ENCODE measurements around the gene SLC38A11. TPM values are rescaled to one million over a fixed set of nuclear protein-coding genes. Genes with fewer than 3 reads are reported as not detected.

The SLC38A11 gene
- polyA plus RNA-seq, 4 donors = 0.22 to 22.8 (median 3.7) TPM

DNA sequence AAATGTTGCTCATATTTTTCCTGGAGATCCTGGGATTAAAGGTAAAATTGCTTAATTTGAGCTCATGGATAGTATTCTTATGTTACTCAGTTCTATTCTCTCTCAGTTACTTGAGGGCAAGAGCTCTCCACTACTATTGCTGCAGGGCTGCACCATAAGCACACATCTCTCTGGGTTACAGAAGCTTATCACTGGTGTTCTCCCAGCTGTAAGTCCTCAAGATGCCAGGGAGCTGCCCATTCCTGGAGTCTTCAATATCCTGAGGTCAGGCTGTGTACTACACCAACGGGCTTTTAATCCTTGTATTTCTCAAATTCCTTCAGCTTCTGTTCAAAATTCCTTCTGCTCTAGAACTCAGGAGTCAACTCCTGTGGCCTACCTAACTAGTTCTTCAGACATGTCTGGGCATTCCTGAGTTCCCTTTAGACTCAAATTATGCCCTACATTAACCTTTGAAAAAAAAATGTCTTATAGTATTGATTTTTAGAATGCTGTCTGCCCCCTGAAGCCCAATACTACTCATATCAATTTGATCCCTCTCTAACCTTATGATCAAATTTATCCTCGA, 96.0 kb downstream of the SLC38A11 start:
- 71 to 76% (median 72%) methylated on average over 2 of the region's 2 CpGs for WGBS, 3 donors
- no peak for FAIRE-seq
- H3K27ac ChIP-seq (ENCODE audit: low read depth in 1 of 3, low read length in 2 of 3) = no peak overlapping the region
- no peak for DNase-seq
- H3K36me3 ChIP-seq (ENCODE audit: control insufficient read depth in 3 of 3, insufficient read depth in 2 of 3, low read depth in 1 of 3, low read length in 3 of 3) = no peaks in the 10 kb centered on the region
- H3K9me3 ChIP-seq (ENCODE audit: control insufficient read depth in 2 of 2, insufficient read depth in 1 of 2, low read depth in 1 of 2, low read length in 1 of 2) = no peaks in the 10 kb centered on the region
- no peak overlapping the region for H3K4me3 ChIP-seq (ENCODE audit: low read depth in 1 of 3, low read length in 3 of 3)
- no peaks in the 10 kb centered on the region for H3K27me3 ChIP-seq (ENCODE audit: control insufficient read depth in 3 of 3, insufficient read depth in 3 of 3, low read length in 3 of 3)
- H3K4me1 ChIP-seq (ENCODE audit: control insufficient read depth in 3 of 3, insufficient read depth in 2 of 3, low read depth in 1 of 3, low read length in 2 of 3) = no peaks in the 10 kb centered on the region

DNA sequence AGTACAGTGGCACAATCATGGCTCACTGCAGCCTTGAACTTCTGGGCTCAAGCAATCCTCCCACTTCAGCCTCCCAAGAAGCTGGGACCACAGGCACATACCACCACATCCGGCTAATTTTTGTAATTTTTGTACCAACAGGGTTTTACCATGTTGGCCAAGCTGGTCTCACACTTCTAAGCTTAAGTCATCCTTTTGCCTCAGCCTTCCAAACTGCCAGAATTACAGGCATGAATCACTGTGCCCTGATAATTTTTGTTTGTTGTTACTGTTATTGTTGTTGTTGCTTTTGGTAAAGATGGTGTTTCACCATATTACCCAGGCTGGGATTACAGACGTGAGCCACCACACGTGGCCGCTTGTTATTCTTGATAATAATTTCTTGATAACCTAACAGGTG, 103.2 kb downstream of the SLC38A11 start:
- FAIRE-seq = no peak
- 67 to 85% (median 73%) methylated on average over 4 of the region's 4 CpGs for WGBS, 3 donors
- no peak overlapping the region for H3K27ac ChIP-seq (ENCODE audit: low read depth in 1 of 3, low read length in 2 of 3)

DNA sequence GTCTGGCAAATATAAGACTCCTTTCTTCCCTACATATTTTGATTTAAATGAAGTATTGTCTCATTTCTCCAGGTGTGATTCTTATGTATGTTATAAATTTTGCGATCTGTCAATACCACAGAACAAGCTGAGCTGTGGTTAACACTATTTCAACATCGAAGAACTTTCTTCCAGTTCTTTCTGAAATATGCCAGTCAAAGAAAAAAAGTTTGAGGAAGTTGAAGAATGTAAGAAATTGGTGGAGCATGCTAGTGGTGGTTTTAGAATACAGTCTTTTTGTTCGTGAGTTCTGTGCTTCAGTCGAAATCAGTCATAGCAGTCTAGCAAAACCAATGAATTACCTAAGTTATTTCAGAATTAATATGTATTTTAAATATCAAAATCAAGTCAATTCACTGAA, 105.1 kb downstream of the SLC38A11 start:
- 58 to 72% (median 62%) methylated on average over 4 of the region's 4 CpGs for whole genome bisulfite sequencing, 3 donors
- no peak for FAIRE-seq
- Histone ChIP-seq H3K36me3 (ENCODE audit: control insufficient read depth in 3 of 3, insufficient read depth in 2 of 3, low read depth in 1 of 3, low read length in 3 of 3) (no peaks in the 10 kb centered on the region), H3K9me3 (ENCODE audit: control insufficient read depth in 2 of 2, insufficient read depth in 1 of 2, low read depth in 1 of 2, low read length in 1 of 2) (no peaks in the 10 kb centered on the region), H3K27ac (ENCODE audit: low read depth in 1 of 3, low read length in 2 of 3) (no peak overlapping the region), H3K27me3 (ENCODE audit: control insufficient read depth in 3 of 3, insufficient read depth in 3 of 3, low read length in 3 of 3) (no peaks in the 10 kb centered on the region), H3K4me1 (ENCODE audit: control insufficient read depth in 3 of 3, insufficient read depth in 2 of 3, low read depth in 1 of 3, low read length in 2 of 3) (no peaks in the 10 kb centered on the region), H3K4me3 (ENCODE audit: low read depth in 1 of 3, low read length in 3 of 3) (no peak overlapping the region)
- DNase-seq = no peak

More for the DNA sequence above, 103.2 kb downstream of the SLC38A11 start:
- DNase-seq = no peak
- no peaks in the 10 kb centered on the region for H3K36me3 ChIP-seq (ENCODE audit: control insufficient read depth in 3 of 3, insufficient read depth in 2 of 3, low read depth in 1 of 3, low read length in 3 of 3)
- H3K4me1 ChIP-seq (ENCODE audit: control insufficient read depth in 3 of 3, insufficient read depth in 2 of 3, low read depth in 1 of 3, low read length in 2 of 3) = no peaks in the 10 kb centered on the region
- H3K4me3 ChIP-seq (ENCODE audit: low read depth in 1 of 3, low read length in 3 of 3) = no peak overlapping the region
- no peaks in the 10 kb centered on the region for H3K27me3 ChIP-seq (ENCODE audit: control insufficient read depth in 3 of 3, insufficient read depth in 3 of 3, low read length in 3 of 3)
- no peaks in the 10 kb centered on the region for H3K9me3 ChIP-seq (ENCODE audit: control insufficient read depth in 2 of 2, insufficient read depth in 1 of 2, low read depth in 1 of 2, low read length in 1 of 2)

DNA sequence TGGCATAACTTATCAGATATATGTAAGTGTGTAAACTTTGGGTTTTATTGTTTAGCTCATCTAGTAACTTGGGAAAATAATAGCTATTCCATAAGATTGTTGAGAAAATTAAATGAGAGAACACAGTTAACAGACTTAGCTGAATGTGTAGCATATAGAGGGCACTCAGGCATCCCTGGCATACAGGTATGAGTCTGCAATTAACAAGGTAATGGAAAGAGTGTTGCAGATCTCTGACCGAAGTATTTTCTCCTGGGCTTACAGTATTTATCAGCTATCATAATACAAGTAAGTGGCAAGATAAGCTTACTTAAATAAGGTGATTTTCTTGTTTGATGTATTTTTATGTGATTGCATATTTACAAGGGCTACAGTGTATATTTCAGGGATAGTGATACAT, 105.8 kb downstream of the SLC38A11 start:
- 49 to 75% (median 62%) methylated on average over 1 of the region's 1 CpG for WGBS, 3 donors
- H3K4me1 ChIP-seq (ENCODE audit: control insufficient read depth in 3 of 3, insufficient read depth in 2 of 3, low read depth in 1 of 3, low read length in 2 of 3) = no peaks in the 10 kb centered on the region
- no peaks in the 10 kb centered on the region for H3K9me3 ChIP-seq (ENCODE audit: control insufficient read depth in 2 of 2, insufficient read depth in 1 of 2, low read depth in 1 of 2, low read length in 1 of 2)
- DNase-seq (no peak), FAIRE-seq (no peak)
- no peak overlapping the region for H3K4me3 ChIP-seq (ENCODE audit: low read depth in 1 of 3, low read length in 3 of 3)
- no peaks in the 10 kb centered on the region for H3K36me3 ChIP-seq (ENCODE audit: control insufficient read depth in 3 of 3, insufficient read depth in 2 of 3, low read depth in 1 of 3, low read length in 3 of 3)
- no peak overlapping the region for H3K27ac ChIP-seq (ENCODE audit: low read depth in 1 of 3, low read length in 2 of 3)
- no peaks in the 10 kb centered on the region for H3K27me3 ChIP-seq (ENCODE audit: control insufficient read depth in 3 of 3, insufficient read depth in 3 of 3, low read length in 3 of 3)

DNA sequence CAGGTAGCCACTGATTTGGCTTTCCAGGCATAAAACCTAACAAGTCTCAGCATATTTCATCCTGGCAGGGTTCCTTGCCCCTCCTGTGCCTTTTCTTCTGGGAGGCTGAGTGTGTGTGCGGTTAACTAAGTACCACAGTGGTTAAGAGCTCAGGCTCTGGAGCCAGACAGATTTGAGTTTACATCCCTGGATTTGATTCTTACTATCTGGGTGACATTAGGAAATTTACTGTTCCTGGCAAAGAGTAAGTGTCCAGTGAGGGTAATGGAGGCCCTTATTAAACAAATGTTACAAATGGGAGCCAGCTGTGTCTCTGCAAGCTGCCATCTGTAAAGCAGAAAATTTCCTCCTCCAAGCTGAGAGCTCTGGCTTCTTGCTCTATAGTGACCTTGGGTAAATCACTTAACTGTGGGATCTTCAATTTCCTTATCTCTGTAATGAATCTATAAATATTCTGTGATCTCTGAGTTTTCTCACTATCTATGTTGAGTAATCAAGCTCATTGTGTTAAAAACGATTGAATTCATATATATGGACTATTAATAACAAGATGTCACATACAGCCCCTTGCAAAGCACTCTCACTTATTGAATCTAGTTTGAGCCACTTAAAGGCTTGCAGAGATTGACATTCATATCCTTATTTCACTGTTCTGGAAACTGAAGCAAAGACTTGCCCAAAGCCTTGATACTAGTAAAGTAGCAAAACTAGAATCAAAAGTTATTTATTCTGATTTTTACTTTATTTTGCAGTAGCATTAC, 107.2 kb downstream of the SLC38A11 start:
- no peak for FAIRE-seq
- no peak for DNase-seq
- Histone ChIP-seq H3K27me3 (ENCODE audit: control insufficient read depth in 3 of 3, insufficient read depth in 3 of 3, low read length in 3 of 3) (no peaks in the 10 kb centered on the region), H3K9me3 (ENCODE audit: control insufficient read depth in 2 of 2, insufficient read depth in 1 of 2, low read depth in 1 of 2, low read length in 1 of 2) (no peaks in the 10 kb centered on the region), H3K4me1 (ENCODE audit: control insufficient read depth in 3 of 3, insufficient read depth in 2 of 3, low read depth in 1 of 3, low read length in 2 of 3) (peaks cover 0 to 4% (median 4%) of the 10 kb centered on the region in 3 donors), H3K4me3 (ENCODE audit: low read depth in 1 of 3, low read length in 3 of 3) (no peak overlapping the region), H3K36me3 (ENCODE audit: control insufficient read depth in 3 of 3, insufficient read depth in 2 of 3, low read depth in 1 of 3, low read length in 3 of 3) (no peaks in the 10 kb centered on the region), H3K27ac (ENCODE audit: low read depth in 1 of 3, low read length in 2 of 3) (no peak overlapping the region)
- WGBS, 3 donors = 56 to 66% (median 57%) methylated on average over 2 of the region's 2 CpGs

DNA sequence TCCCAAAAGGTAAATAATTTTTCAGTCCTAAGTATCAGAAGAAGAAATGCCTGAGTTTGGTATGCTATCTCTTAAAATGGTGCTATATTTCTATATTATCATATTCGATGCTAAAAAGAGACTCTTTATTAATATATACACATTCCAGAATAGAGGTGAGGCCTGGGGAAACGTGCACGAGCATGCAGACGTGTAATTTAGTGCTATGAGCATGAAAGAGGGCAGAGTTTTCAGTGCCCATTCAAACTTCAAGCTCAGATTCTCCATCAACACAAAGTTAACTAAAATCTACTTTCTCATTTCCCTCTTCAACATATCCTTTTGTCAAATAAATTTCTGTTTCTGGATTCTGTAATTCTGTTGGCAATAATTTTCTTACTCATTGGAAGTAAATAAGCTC, 108.0 kb downstream of the SLC38A11 start:
- Histone ChIP-seq H3K4me3 (ENCODE audit: low read depth in 1 of 3, low read length in 3 of 3) (no peak overlapping the region), H3K27me3 (ENCODE audit: control insufficient read depth in 3 of 3, insufficient read depth in 3 of 3, low read length in 3 of 3) (no peaks in the 10 kb centered on the region), H3K27ac (ENCODE audit: low read depth in 1 of 3, low read length in 2 of 3) (no peak overlapping the region), H3K9me3 (ENCODE audit: control insufficient read depth in 2 of 2, insufficient read depth in 1 of 2, low read depth in 1 of 2, low read length in 1 of 2) (no peaks in the 10 kb centered on the region), H3K4me1 (ENCODE audit: control insufficient read depth in 3 of 3, insufficient read depth in 2 of 3, low read depth in 1 of 3, low read length in 2 of 3) (peaks cover 0 to 8% (median 4%) of the 10 kb centered on the region in 3 donors), H3K36me3 (ENCODE audit: control insufficient read depth in 3 of 3, insufficient read depth in 2 of 3, low read depth in 1 of 3, low read length in 3 of 3) (no peaks in the 10 kb centered on the region)
- WGBS, 3 donors = 83 to 87% (median 85%) methylated on average over 4 of the region's 4 CpGs
- DNase-seq (no peak), FAIRE-seq (no peak)

DNA sequence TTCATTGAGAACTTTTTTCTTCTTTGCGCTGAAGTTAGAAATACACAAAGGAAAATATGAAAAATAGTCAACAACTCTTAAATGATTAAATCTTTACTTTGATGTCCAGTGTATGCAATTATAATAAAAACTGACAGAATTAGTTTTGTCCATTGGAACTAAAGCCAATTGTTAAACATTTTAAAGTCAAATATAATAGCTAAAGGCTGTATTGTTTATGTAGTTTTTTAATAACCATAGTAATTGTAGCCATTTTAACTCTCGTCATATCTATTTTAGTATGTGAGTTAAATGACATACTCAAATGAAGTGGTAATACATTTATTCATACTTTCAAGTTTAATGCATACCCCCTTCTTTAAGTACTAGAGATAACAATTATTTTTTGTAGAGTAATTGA, 109.0 kb downstream of the SLC38A11 start:
- Histone ChIP-seq H3K27ac (ENCODE audit: low read depth in 1 of 3, low read length in 2 of 3) (no peak overlapping the region), H3K4me3 (ENCODE audit: low read depth in 1 of 3, low read length in 3 of 3) (no peak overlapping the region), H3K4me1 (ENCODE audit: control insufficient read depth in 3 of 3, insufficient read depth in 2 of 3, low read depth in 1 of 3, low read length in 2 of 3) (peaks cover 0 to 8% (median 4%) of the 10 kb centered on the region in 3 donors), H3K27me3 (ENCODE audit: control insufficient read depth in 3 of 3, insufficient read depth in 3 of 3, low read length in 3 of 3) (no peaks in the 10 kb centered on the region), H3K9me3 (ENCODE audit: control insufficient read depth in 2 of 2, insufficient read depth in 1 of 2, low read depth in 1 of 2, low read length in 1 of 2) (no peaks in the 10 kb centered on the region), H3K36me3 (ENCODE audit: control insufficient read depth in 3 of 3, insufficient read depth in 2 of 3, low read depth in 1 of 3, low read length in 3 of 3) (no peaks in the 10 kb centered on the region)
- DNase-seq = no peak
- no peak for FAIRE-seq
- 71 to 94% (median 94%) methylated on average over 2 of the region's 2 CpGs for WGBS, 3 donors
